Measurements from ENCODE around the gene LFNG.

Gene LFNG

GRCh38 chr7:2517678-2518507 is 1.7 kb upstream of the LFNG start:
- no peaks in the 10 kb centered on the region for H3K9me3 Mint-ChIP-seq
- H3K36me3 Mint-ChIP-seq (ENCODE audit: low read depth) = peaks cover 2% of the 10 kb centered on the region
- H3K4me1 Mint-ChIP-seq = peaks cover 44% of the 10 kb centered on the region

GRCh38 chr7:2518737-2519118 is 846 bp upstream of the LFNG start:
- H3K27me3 Mint-ChIP-seq (ENCODE audit: low read depth) = peaks cover 7% of the 10 kb centered on the region
- peaks cover 44% of the 10 kb centered on the region for H3K4me1 Mint-ChIP-seq
- H3K36me3 Mint-ChIP-seq (ENCODE audit: low read depth) = peaks cover 4% of the 10 kb centered on the region
- H3K4me3 Mint-ChIP-seq = peak overlapping the region; percentile 80 to 86 (median 86)
- H3K9me3 Mint-ChIP-seq = no peaks in the 10 kb centered on the region
- peak overlapping the region; percentile 91 to 93 (median 93) for H3K27ac Mint-ChIP-seq
- TF ChIP-seq CTCF (IDR thresholded peaks at IDR 0.05; ENCODE audit: unreplicated experiment in 3 of 3) = no peak

More at GRCh38 chr7:2517678-2518507, 1.7 kb upstream of the LFNG start:
- Mint-ChIP-seq H3K27ac (peak overlapping the region; percentile 91 to 93 (median 93)), H3K27me3 (ENCODE audit: low read depth) (peaks cover 7% of the 10 kb centered on the region), H3K4me3 (peak overlapping the region; percentile 58 to 86 (median 77))
- TF ChIP-seq CTCF (IDR thresholded peaks at IDR 0.05; ENCODE audit: unreplicated experiment in 3 of 3) = no peak

- H3K36me3 Mint-ChIP-seq (ENCODE audit: low read depth) = peaks cover 4% of the 10 kb centered on the region
- peak overlapping the region; percentile 40 to 61 (median 51) for H3K27ac Mint-ChIP-seq
- H3K9me3 Mint-ChIP-seq = no peaks in the 10 kb centered on the region
- peak overlapping the region; percentile 89 to 93 (median 93) for H3K4me3 Mint-ChIP-seq
- H3K27me3 Mint-ChIP-seq (ENCODE audit: low read depth) = peaks cover 7% of the 10 kb centered on the region
- TF ChIP-seq CTCF (IDR thresholded peaks at IDR 0.05; ENCODE audit: unreplicated experiment in 3 of 3) = no peak
- H3K4me1 Mint-ChIP-seq = peaks cover 44% of the 10 kb centered on the region
Measured at GRCh38 chr7:2520131-2520760, 672 bp downstream of the LFNG start.

- Mint-ChIP-seq H3K27me3 (ENCODE audit: low read depth) (peaks cover 7% of the 10 kb centered on the region), H3K27ac (peak overlapping the region; percentile 40 to 61 (median 51)), H3K9me3 (no peaks in the 10 kb centered on the region), H3K4me3 (peak overlapping the region; percentile 89 to 93 (median 93)), H3K4me1 (peaks cover 44% of the 10 kb centered on the region), H3K36me3 (ENCODE audit: low read depth) (peaks cover 4% of the 10 kb centered on the region)
- TF ChIP-seq CTCF (IDR thresholded peaks at IDR 0.05; ENCODE audit: unreplicated experiment in 3 of 3) = no peak
Measured at GRCh38 chr7:2520761-2521290, 1.3 kb downstream of the LFNG start.

- no peak for TF ChIP-seq CTCF (IDR thresholded peaks at IDR 0.05; ENCODE audit: unreplicated experiment in 3 of 3)
- Mint-ChIP-seq H3K36me3 (ENCODE audit: low read depth) (peaks cover 4% of the 10 kb centered on the region), H3K27ac (peak overlapping the region in 1 of 3 experiments; percentile 26), H3K4me3 (peak overlapping the region; percentile 87 to 88 (median 88)), H3K27me3 (ENCODE audit: low read depth) (peaks cover 7% of the 10 kb centered on the region), H3K4me1 (peaks cover 41% of the 10 kb centered on the region), H3K9me3 (no peaks in the 10 kb centered on the region)
Measured at GRCh38 chr7:2521341-2521745, 1.8 kb downstream of the LFNG start.

Data from nephron (organoid).